HL-60/S4 (cell line): ENCODE data around the gene LRSAM1.

Source experiments
- in situ Hi-C: fragments of 300-500 bp; cut with MboI; formaldehyde crosslinking; loops from 2 replicates; pipeline ENCODE4 v1.14.3; 2022; ENCODE audit warnings: low sequenced_read_pairs

Gene LRSAM1

GRCh38 chr9:127450830-127451607 lies at the start of gene LRSAM1, which contains the start of gene RPL12:
TSS of gene LRSAM1 (plus strand) at chr9:127451510. CDS start at chr9:127454528, 3,018 bp downstream.
TSS of gene RPL12 (minus strand) at chr9:127451406. CDS start at chr9:127451317, 89 bp downstream.
- in situ Hi-C loops: no loop called here

GRCh38 chr9:127402401-127403090 lies 48.8 kb upstream of the LRSAM1 start:
- in situ Hi-C loops: no loop called here

- in situ Hi-C loops: no loop called here
Observed at GRCh38 chr9:127403507-127404192, 47.7 kb upstream of the LRSAM1 start.

- in situ Hi-C loops: no loop called here
Observed at GRCh38 chr9:127404631-127405030, 46.7 kb upstream of the LRSAM1 start.

GRCh38 chr9:127405344-127406125 lies 45.8 kb upstream of the LRSAM1 start:
- in situ Hi-C loops: no loop called here

- in situ Hi-C loops: no loop called here
Observed at GRCh38 chr9:127406799-127407491, 44.4 kb upstream of the LRSAM1 start.

- in situ Hi-C loops: no loop called here
Observed at GRCh38 chr9:127407492-127407843, 43.8 kb upstream of the LRSAM1 start.

- in situ Hi-C loops: no loop called here
Observed at GRCh38 chr9:127411122-127411521, 40.2 kb upstream of the LRSAM1 start.

GRCh38 chr9:127415141-127415540 lies 36.2 kb upstream of the LRSAM1 start:
- in situ Hi-C loops: no loop called here

GRCh38 chr9:127415657-127416056 lies 35.7 kb upstream of the LRSAM1 start:
- in situ Hi-C loops: no loop called here

GRCh38 chr9:127417131-127418036 lies 33.9 kb upstream of the LRSAM1 start:
- in situ Hi-C loops: no loop called here

- in situ Hi-C loops: no loop called here
Observed at GRCh38 chr9:127418037-127418471, 33.3 kb upstream of the LRSAM1 start.

- in situ Hi-C loops: no loop called here
Observed at GRCh38 chr9:127419348-127419747, 32.0 kb upstream of the LRSAM1 start.

- in situ Hi-C loops: no loop called here
Observed at GRCh38 chr9:127421057-127421456, 30.3 kb upstream of the LRSAM1 start.

GRCh38 chr9:127422133-127422782 lies 29.1 kb upstream of the LRSAM1 start:
- in situ Hi-C loops: no loop called here

GRCh38 chr9:127422787-127423186 lies 28.5 kb upstream of the LRSAM1 start:
- in situ Hi-C loops: no loop called here

- in situ Hi-C loops: no loop called here
Observed at GRCh38 chr9:127423476-127423933, 27.8 kb upstream of the LRSAM1 start.

GRCh38 chr9:127423934-127424675 lies 27.2 kb upstream of the LRSAM1 start, which contains the start of gene ZNF79:
TSS of gene ZNF79 (plus strand) at chr9:127424382. CDS start at chr9:127424788, 406 bp downstream.
- in situ Hi-C loops: no loop called here
